CD8-positive, alpha-beta memory T cell (primary cell): ENCODE measurements around the gene CALML3. TPM values are rescaled to one million over a fixed set of nuclear protein-coding genes. Genes with fewer than 3 reads are reported as not detected.

Experiments
- CTCF ChIA-PET: fragments of 350-600 bp; sonication (Branson Sonifier 250); formaldehyde crosslinking; loops from one replicate; lab custom pipeline; 2021; ENCODE audit warnings: antibody characterized with exemption; lab: Charles Lee
- POLR2A ChIA-PET: fragments of 350-600 bp; sonication (Branson Sonifier 250); formaldehyde crosslinking; loops from one replicate; lab custom pipeline; 2021; ENCODE audit warnings: antibody characterized with exemption; lab: Charles Lee
- DNase-seq, 5 donors: peaks; one replicate each; pipeline versions ENCODE4 v3.0.0 to v3.0.0-alpha.2; 2020 to 2022; ENCODE audit warnings: mixed read lengths in 1 of 5
- H3K27ac ChIP-seq: one replicate; pipeline ENCODE4 v1.7.0; 2013; ENCODE audit warnings: low read depth, mild to moderate bottlenecking, low read length, moderate library complexity
- H3K27me3 ChIP-seq: 2 replicates; pipeline ENCODE4 v1.7.0; 2013; ENCODE audit warnings: low read length, mild to moderate bottlenecking; ENCODE audit not compliant: insufficient read depth, poor library complexity, severe bottlenecking
- H3K36me3 ChIP-seq: 2 replicates; pipeline ENCODE4 v1.7.0; 2013; ENCODE audit warnings: mild to moderate bottlenecking, low read length, moderate library complexity; ENCODE audit not compliant: insufficient read depth
- H3K4me1 ChIP-seq: 2 replicates; pipeline ENCODE4 v1.7.0; 2013; ENCODE audit warnings: mild to moderate bottlenecking, low read length, moderate library complexity; ENCODE audit not compliant: insufficient read depth
- H3K4me3 ChIP-seq: 2 replicates; pipeline ENCODE4 v1.7.0; 2013; ENCODE audit warnings: mild to moderate bottlenecking, low read length
- H3K9me3 ChIP-seq: 2 replicates; pipeline ENCODE4 v1.7.0; 2013; ENCODE audit warnings: mild to moderate bottlenecking, low read length
- H3K27ac Mint-ChIP-seq, 8 donors: one replicate each; pipeline ENCODE4 v1.8.0; 2020 to 2021; ENCODE audit warnings: mixed read lengths in 8 of 8, mild to moderate bottlenecking in 6 of 8, inconsistent platforms in 3 of 8, moderate library complexity in 3 of 8
- H3K27me3 Mint-ChIP-seq, 2 donors: one replicate each; pipeline ENCODE4 v1.8.0; 2020 to 2021; ENCODE audit warnings: mixed read lengths in 2 of 2, mild to moderate bottlenecking in 1 of 2, moderate library complexity in 1 of 2
- H3K36me3 Mint-ChIP-seq, 3 donors: one replicate each; pipeline ENCODE4 v1.8.0; 2020 to 2021; ENCODE audit warnings: mixed read lengths in 3 of 3, inconsistent platforms in 1 of 3, mild to moderate bottlenecking in 1 of 3
- H3K4me1 Mint-ChIP-seq, 3 donors: one replicate each; pipeline ENCODE4 v1.8.0; 2020 to 2021; ENCODE audit warnings: mixed read lengths in 3 of 3, inconsistent platforms in 1 of 3, mild to moderate bottlenecking in 1 of 3
- H3K4me3 Mint-ChIP-seq, 7 donors: one replicate each; pipeline ENCODE4 v1.8.0; 2020 to 2021; ENCODE audit warnings: mixed read lengths in 7 of 7, mild to moderate bottlenecking in 6 of 7, moderate library complexity in 4 of 7, inconsistent platforms in 2 of 7
- H3K9me3 Mint-ChIP-seq, 5 donors: one replicate each; pipeline ENCODE4 v1.8.0; 2020 to 2022; ENCODE audit warnings: mixed read lengths in 5 of 5, mild to moderate bottlenecking in 3 of 5, moderate library complexity in 2 of 5, inconsistent platforms in 1 of 5
- polyA plus RNA-seq: library from polyadenylated mRNA; unstranded; fragments of 300-500 nt; fragmentation: Illumina TruSeq; gene quantifications from one replicate; pipeline ENCODE4 v1.2.3, GENCODE V29; 2021
- total RNA-seq, 2 experiments: library from RNA; stranded (reverse); gene quantifications; one replicate each; pipeline ENCODE4 v1.2.3, GENCODE V29; 2021

CALML3 gene
- total and polyA plus RNA-seq, 3 experiments from 2014 or later, result not detected

DNA sequence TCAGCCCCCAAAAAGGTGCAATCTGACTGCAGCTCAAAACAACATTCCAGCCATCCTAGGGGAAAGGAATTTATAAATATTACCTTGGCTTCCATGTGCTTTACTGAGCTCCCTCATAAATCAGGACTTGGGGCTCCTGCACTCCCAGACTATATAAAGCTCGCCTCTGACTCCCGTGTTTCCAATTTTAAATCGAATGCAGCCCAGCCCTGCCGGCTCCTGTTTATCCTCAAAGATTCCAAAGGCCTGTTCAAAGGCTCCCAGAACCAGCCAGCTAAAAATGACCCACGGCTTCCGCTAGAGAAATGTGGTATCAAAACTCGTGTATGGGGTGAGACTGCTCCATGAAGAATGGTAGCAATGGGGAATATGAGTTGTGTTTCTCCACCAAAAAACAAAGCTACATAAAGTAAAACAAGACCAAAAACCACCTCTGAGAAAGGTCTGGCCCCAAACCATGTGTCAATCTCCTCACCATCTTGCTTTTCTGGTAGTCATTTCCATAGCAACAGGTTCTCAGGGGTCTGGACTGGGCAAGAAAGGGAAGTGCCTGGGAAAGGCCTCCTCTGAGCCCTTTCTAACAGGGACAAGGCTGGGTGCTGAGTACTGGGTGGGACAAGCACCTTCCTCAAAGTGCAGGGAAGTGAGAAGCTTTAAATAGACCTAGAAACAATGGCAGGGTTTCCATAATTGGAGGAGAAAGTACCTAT lies 5.1 kb downstream of the CALML3 start:
- peaks cover 0 to 7% of the 10 kb centered on the region in 2 donors for H3K27me3 Mint-ChIP-seq
- no peak overlapping the region for H3K4me3 Mint-ChIP-seq
- ChIA-PET CTCF (interaction anchor here (1.8 kb wide), 1 partner anchor 93 kb away, joined by 7 read pairs; no protein-coding TSS in a partner anchor), POLR2A (no interaction called here)
- no peak overlapping the region for H3K27ac Mint-ChIP-seq
- Histone ChIP-seq H3K4me3 (no peak overlapping the region), H3K36me3 (no peaks in the 10 kb centered on the region), H3K9me3 (no peaks in the 10 kb centered on the region), H3K27me3 (no peaks in the 10 kb centered on the region), H3K4me1 (no peaks in the 10 kb centered on the region), H3K27ac (no peak overlapping the region)
- DNase-seq, result no peak
- H3K36me3 Mint-ChIP-seq, result peaks cover 0 to 1% (median 0%) of the 10 kb centered on the region in 3 donors
- no peaks in the 10 kb centered on the region for H3K4me1 Mint-ChIP-seq
- H3K9me3 Mint-ChIP-seq, result no peaks in the 10 kb centered on the region

DNA sequence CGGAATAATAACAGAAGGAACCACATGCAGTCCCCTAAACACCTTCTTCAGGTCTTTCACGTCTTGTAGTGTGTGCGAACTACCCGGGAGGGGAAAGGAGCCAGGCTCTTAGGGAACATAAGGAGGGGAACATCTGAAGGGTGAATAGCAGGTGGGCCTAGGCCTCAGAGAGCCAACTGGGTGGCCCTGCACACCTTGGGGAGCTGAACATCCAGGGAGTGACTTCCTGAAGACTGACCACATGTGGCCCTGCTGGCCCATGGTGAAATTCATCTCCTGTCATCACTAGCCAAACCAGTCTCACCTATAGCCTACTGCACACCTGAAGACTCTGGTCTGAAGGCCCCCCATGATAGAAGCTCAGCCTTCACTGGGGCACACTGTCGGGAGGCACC lies 5.6 kb downstream of the CALML3 start:
- no peaks in the 10 kb centered on the region for H3K4me1 ChIP-seq
- POLR2A ChIA-PET, result no interaction called here
- H3K9me3 ChIP-seq, result no peaks in the 10 kb centered on the region
- H3K36me3 ChIP-seq, result no peaks in the 10 kb centered on the region
- CTCF ChIA-PET, result no interaction called here
- no peak overlapping the region for H3K27ac ChIP-seq
- no peak overlapping the region for H3K4me3 ChIP-seq
- Mint-ChIP-seq H3K27me3 (peaks cover 0 to 7% of the 10 kb centered on the region in 2 donors), H3K27ac (no peak overlapping the region), H3K9me3 (no peaks in the 10 kb centered on the region), H3K4me1 (no peaks in the 10 kb centered on the region), H3K4me3 (no peak overlapping the region), H3K36me3 (peaks cover 0 to 1% (median 0%) of the 10 kb centered on the region in 3 donors)
- no peak for DNase-seq
- no peaks in the 10 kb centered on the region for H3K27me3 ChIP-seq

DNA sequence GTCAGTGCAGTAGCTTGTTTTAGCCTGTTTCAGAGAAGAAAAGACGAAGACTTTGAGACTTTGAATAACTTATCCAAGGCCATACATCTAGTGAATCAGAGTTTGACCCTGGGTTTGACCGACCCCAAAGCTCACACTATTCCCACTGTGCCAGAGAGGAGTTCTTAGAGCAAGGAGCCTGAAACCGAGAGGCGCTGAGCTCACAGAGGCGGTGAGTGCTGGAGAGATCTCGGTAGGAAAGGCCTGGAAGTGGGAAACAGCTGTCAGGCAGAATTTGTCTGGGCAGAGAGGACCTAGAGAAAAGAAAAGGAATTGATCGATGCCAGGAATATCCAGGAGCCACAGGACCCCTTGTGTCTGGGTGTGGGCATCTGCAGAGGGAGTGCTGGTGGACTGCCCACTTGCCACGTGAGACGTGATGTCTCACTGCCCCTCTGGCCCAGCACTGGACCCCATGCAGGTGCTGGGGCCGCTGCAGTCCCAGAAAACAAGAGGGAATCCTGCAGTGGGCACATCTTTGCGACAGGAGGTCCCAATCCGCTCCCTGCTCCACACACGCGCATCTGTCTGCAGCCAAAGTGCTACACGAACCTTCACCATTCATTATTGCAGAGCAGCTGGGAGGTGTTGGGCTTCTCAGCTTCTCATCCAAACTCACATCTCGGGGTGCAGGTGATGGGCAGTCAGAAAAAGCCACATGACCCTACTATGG lies 6.2 kb downstream of the CALML3 start:
- Histone ChIP-seq H3K27ac (no peak overlapping the region), H3K4me1 (no peaks in the 10 kb centered on the region), H3K9me3 (no peaks in the 10 kb centered on the region), H3K36me3 (no peaks in the 10 kb centered on the region), H3K4me3 (no peak overlapping the region), H3K27me3 (no peaks in the 10 kb centered on the region)
- DNase-seq, result no peak
- no peak overlapping the region for H3K4me3 Mint-ChIP-seq
- H3K9me3 Mint-ChIP-seq, result no peaks in the 10 kb centered on the region
- POLR2A ChIA-PET, result no interaction called here
- peaks cover 0 to 7% of the 10 kb centered on the region in 2 donors for H3K27me3 Mint-ChIP-seq
- no peak overlapping the region for H3K27ac Mint-ChIP-seq
- H3K4me1 Mint-ChIP-seq, result no peaks in the 10 kb centered on the region
- peaks cover 0 to 1% (median 0%) of the 10 kb centered on the region in 3 donors for H3K36me3 Mint-ChIP-seq
- CTCF ChIA-PET, result no interaction called here

DNA sequence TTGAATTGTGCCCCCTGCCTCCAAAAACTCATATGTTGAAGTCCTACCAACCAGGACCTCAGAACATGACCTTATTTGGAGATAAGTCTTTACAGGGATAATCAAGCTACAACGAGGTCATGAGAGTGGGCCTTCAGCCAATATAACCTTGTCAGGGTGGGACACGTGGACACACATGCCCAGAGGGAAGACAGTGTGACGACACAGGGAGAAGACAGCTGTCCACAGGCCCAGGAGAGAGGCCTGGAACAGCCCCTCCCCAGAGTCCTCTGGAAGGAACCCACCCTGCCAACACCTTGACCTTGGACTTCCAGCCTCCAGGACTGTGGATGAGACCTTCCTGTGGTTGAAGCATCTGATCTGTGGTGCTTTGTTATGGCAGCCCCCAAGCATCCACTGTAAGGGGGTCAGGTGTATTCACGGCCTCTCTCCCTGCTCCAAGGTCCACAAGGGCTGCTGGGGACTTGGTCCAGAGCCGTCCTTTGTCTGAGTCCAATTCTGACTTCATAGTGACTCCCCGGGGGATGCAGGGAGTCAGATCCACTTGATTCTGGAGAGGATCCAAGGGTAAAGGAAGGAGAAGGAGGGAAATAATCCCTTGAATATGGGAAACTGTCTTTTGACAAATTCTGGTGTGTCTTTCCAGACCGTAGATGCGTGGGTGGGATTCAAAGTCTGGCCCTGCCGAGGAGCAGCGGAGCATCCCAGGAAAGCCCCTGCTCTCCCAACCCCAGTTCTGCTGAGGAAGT lies 7.0 kb downstream of the CALML3 start:
- Mint-ChIP-seq H3K9me3 (no peaks in the 10 kb centered on the region), H3K4me3 (no peak overlapping the region), H3K27ac (no peak overlapping the region), H3K36me3 (peaks cover 0 to 1% (median 0%) of the 10 kb centered on the region in 3 donors), H3K4me1 (no peaks in the 10 kb centered on the region), H3K27me3 (peaks cover 0 to 7% of the 10 kb centered on the region in 2 donors)
- DNase-seq, result no peak
- no peak overlapping the region for H3K4me3 ChIP-seq
- no peak overlapping the region for H3K27ac ChIP-seq
- POLR2A ChIA-PET, result no interaction called here
- H3K9me3 ChIP-seq, result no peaks in the 10 kb centered on the region
- H3K27me3 ChIP-seq, result no peaks in the 10 kb centered on the region
- no peaks in the 10 kb centered on the region for H3K36me3 ChIP-seq
- H3K4me1 ChIP-seq, result no peaks in the 10 kb centered on the region
- CTCF ChIA-PET, result no interaction called here

DNA sequence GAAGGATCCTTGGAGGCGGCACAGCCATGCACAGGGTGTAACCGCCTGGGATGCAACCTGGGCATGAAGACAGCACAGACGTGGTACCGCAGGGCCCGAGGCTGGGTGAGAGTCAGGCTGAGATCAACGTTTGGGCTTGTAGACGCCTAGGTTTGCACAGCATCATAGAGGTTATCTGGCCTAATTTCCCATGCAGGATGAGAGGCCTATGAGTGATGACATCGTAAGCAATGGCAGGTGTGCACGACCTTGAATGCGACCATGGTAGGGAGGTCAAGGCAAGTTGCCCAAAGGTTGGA lies 7.5 kb downstream of the CALML3 start:
- Mint-ChIP-seq H3K27ac (no peak overlapping the region), H3K36me3 (peaks cover 0 to 1% (median 0%) of the 10 kb centered on the region in 3 donors), H3K27me3 (peaks cover 0 to 7% of the 10 kb centered on the region in 2 donors), H3K4me1 (no peaks in the 10 kb centered on the region), H3K9me3 (no peaks in the 10 kb centered on the region), H3K4me3 (no peak overlapping the region)
- H3K4me1 ChIP-seq, result no peaks in the 10 kb centered on the region
- ChIA-PET CTCF (no interaction called here), POLR2A (no interaction called here)
- no peak overlapping the region for H3K4me3 ChIP-seq
- no peaks in the 10 kb centered on the region for H3K36me3 ChIP-seq
- no peaks in the 10 kb centered on the region for H3K27me3 ChIP-seq
- H3K9me3 ChIP-seq, result no peaks in the 10 kb centered on the region
- DNase-seq, result no peak
- H3K27ac ChIP-seq, result no peak overlapping the region

DNA sequence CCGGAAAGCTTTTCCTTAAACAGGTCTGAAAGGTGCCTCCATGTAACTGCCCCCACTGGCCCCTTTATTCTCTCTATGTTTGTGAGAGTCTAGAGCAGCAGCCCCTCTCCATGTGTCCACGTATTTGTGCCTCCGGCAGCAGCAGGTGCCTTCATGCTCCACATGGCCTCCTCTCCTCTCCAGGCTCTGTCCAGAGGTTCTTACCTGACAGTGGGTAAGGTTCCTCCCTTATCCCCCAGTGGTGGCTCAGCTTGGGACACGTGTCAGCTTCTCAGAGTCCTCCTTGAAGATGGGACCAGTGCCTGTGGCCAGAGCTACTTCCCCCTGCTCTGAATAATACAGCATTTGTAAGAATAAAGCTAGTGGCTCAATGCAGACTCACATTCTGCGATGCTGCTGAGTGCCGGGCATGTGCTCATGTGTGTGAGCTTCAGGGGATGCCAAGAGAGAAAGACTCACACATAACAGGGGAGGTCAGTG lies 7.9 kb downstream of the CALML3 start:
- Mint-ChIP-seq H3K4me3 (no peak overlapping the region), H3K27me3 (peaks cover 0 to 7% of the 10 kb centered on the region in 2 donors), H3K27ac (peak overlapping the region in 1 of 8 donors; percentile 84), H3K36me3 (peaks cover 0 to 1% (median 0%) of the 10 kb centered on the region in 3 donors), H3K9me3 (no peaks in the 10 kb centered on the region), H3K4me1 (no peaks in the 10 kb centered on the region)
- Histone ChIP-seq H3K4me3 (no peak overlapping the region), H3K36me3 (no peaks in the 10 kb centered on the region), H3K4me1 (no peaks in the 10 kb centered on the region), H3K27ac (no peak overlapping the region), H3K27me3 (no peaks in the 10 kb centered on the region), H3K9me3 (no peaks in the 10 kb centered on the region)
- ChIA-PET POLR2A (no interaction called here), CTCF (no interaction called here)
- no peak for DNase-seq

DNA sequence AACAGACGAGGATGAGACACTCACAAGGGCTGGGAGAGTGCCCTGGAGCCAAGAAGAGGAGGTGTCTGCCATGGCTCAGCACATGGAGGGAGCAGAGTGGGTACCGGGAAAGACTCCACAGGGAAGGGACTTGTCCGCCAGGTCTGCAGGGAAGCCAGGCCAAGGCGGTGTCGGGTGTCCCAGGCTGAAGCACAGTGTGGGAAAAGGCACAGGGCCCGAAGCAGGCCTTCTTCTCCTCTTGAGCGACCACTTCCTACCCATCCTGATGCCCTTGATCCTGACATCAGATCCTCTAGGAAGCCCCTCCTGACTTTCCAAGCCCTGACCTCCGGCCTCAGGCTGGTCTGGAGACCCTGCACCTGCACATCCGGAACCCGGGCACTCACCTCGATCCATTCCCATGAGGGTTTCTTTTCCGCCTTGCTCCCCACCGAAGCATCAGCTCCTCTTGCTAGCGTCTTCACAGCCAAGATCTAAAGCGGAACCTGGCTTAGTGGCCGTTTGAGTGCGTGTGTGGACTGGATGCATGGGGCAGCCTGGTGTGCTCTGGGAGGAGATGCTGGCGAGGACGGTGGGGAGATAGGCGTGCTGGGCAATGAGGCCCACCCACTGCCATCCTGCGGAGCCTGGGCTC lies 8.5 kb downstream of the CALML3 start:
- Mint-ChIP-seq H3K9me3 (no peaks in the 10 kb centered on the region), H3K36me3 (peaks cover 0 to 1% (median 0%) of the 10 kb centered on the region in 3 donors), H3K27me3 (peaks cover 0 to 7% of the 10 kb centered on the region in 2 donors), H3K27ac (peak overlapping the region in 1 of 8 donors; percentile 84), H3K4me3 (no peak overlapping the region), H3K4me1 (no peaks in the 10 kb centered on the region)
- Histone ChIP-seq H3K27me3 (no peaks in the 10 kb centered on the region), H3K27ac (no peak overlapping the region), H3K36me3 (no peaks in the 10 kb centered on the region), H3K4me1 (no peaks in the 10 kb centered on the region), H3K9me3 (no peaks in the 10 kb centered on the region), H3K4me3 (no peak overlapping the region)
- ChIA-PET POLR2A (no interaction called here), CTCF (no interaction called here)
- DNase-seq, result no peak
